Activated CD4-positive, alpha-beta T cell treated with anti-CD3 and anti-CD28 coated beads, Interleukin-2, amount 10 ng/mL, durations not matched to agents 7 days and 5 days (primary cell): Measurements from ENCODE around the gene PTPN3. TPM values are rescaled to one million over a fixed set of nuclear protein-coding genes. Genes with fewer than 3 reads are reported as not detected.

ENCODE experiments used
- CTCF ChIA-PET: fragments of 350-600 bp; sonication (Branson Sonifier 250); formaldehyde crosslinking; loops from one replicate; lab custom pipeline; 2021; ENCODE audit warnings: antibody characterized with exemption; lab: Charles Lee
- POLR2A ChIA-PET: fragments of 350-600 bp; sonication (Branson Sonifier 250); formaldehyde crosslinking; loops from one replicate; lab custom pipeline; 2021; ENCODE audit warnings: antibody characterized with exemption; lab: Charles Lee
- DNase-seq: peaks from one replicate; pipeline ENCODE4 v3.0.0-alpha.2; 2020
- H3K27ac Mint-ChIP-seq: one replicate; pipeline ENCODE4 v1.8.0; 2021; ENCODE audit warnings: mild to moderate bottlenecking, moderate library complexity, mixed read lengths
- H3K27me3 Mint-ChIP-seq: one replicate; pipeline ENCODE4 v1.8.0; 2021; ENCODE audit warnings: mixed read lengths
- H3K36me3 Mint-ChIP-seq: one replicate; pipeline ENCODE4 v1.8.0; 2021; ENCODE audit warnings: low read depth, mixed read lengths
- H3K4me1 Mint-ChIP-seq: one replicate; pipeline ENCODE4 v1.8.0; 2021; ENCODE audit warnings: mixed read lengths
- H3K4me3 Mint-ChIP-seq: one replicate; pipeline ENCODE4 v1.8.0; 2021; ENCODE audit warnings: mild to moderate bottlenecking, moderate library complexity, mixed read lengths
- H3K9me3 Mint-ChIP-seq: one replicate; pipeline ENCODE4 v1.8.0; 2021; ENCODE audit warnings: mixed read lengths
- total RNA-seq, 2 experiments: library from RNA; stranded (reverse); gene quantifications; one replicate each; pipeline ENCODE4 v1.2.3, GENCODE V29; 2021

The PTPN3 gene
- total RNA-seq, 2 experiments from 2014 or later: not detected

DNA sequence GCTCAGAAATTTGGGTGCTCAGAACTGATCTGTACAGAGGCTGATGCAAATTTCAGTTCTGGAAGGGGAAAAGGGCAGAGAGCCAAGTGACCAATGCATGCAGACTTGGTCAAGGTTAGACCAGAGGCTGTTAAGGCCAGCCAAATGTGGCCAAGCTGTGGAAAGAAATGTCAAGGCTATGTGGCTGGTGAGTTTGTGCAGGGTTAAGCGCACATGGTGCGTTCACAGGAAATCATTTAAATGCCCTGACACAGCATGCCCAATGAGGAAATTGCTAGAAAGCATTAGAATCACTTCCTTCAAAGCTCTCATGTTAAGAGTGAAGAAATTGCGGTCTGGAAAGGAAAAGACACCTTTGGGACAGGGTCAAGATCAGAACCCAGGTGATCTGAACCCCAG lies 58.0 kb downstream of the PTPN3 start:
- Mint-ChIP-seq H3K27me3 (peaks cover 32% of the 10 kb centered on the region), H3K27ac (no peak overlapping the region), H3K4me1 (peaks cover 21% of the 10 kb centered on the region), H3K36me3 (no peaks in the 10 kb centered on the region), H3K4me3 (no peak overlapping the region), H3K9me3 (no peaks in the 10 kb centered on the region)
- POLR2A ChIA-PET: interaction anchor here (1.4 kb wide), 1 partner anchor 27 kb away, joined by 4 read pairs; no protein-coding TSS in a partner anchor
- CTCF ChIA-PET: interaction anchor here (0.8 to 5.2 kb wide), 17 partner anchors 8 to 445 kb away, joined by 3 to 52 read pairs (median 4); no protein-coding TSS in a partner anchor
- DNase-seq: no peak

DNA sequence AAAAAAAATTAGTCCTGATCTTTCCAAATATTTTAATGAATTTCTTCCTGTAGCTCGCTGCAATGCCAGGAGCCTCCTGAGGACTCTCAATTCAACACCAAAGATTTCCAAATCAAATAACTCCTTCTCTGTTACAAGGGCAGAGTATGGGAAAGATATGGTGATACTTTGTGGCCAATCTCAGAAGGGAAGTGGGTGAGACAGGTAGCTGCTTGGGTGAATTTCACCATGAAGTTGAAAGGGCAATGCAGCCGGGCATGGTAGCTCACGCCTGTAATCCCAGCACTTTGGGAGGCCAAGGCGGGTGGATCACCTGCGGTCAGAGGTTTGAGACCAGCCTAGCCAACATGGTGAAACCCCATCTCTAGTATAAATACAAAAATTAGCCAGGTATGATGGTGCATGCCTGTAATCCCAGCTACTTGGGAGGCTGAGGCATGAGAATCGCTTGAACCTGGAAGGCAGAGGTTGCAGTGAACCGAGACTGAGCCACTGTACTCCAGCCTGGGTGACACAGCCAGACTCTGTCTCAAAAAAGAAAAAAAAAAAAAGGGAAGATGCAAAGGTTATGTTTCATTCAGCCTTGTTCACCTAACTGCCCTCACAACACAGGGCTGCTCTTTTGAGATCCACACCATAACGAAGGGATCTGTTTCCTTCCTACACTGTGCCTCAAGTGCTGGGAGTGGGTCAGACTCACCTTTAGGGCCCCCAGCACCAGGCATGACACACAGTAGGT lies 58.6 kb downstream of the PTPN3 start:
- CTCF ChIA-PET: interaction anchor here (1.2 to 5.2 kb wide), 6 partner anchors 16 to 34 kb away, joined by 3 to 52 read pairs (median 6); no protein-coding TSS in a partner anchor
- Mint-ChIP-seq H3K36me3 (no peaks in the 10 kb centered on the region), H3K4me1 (peaks cover 21% of the 10 kb centered on the region), H3K9me3 (no peaks in the 10 kb centered on the region), H3K27me3 (peaks cover 26% of the 10 kb centered on the region), H3K4me3 (no peak overlapping the region), H3K27ac (no peak overlapping the region)
- POLR2A ChIA-PET: interaction anchor here (1.4 kb wide), 1 partner anchor 28 kb away, joined by 4 read pairs; no protein-coding TSS in a partner anchor
- DNase-seq: no peak

DNA sequence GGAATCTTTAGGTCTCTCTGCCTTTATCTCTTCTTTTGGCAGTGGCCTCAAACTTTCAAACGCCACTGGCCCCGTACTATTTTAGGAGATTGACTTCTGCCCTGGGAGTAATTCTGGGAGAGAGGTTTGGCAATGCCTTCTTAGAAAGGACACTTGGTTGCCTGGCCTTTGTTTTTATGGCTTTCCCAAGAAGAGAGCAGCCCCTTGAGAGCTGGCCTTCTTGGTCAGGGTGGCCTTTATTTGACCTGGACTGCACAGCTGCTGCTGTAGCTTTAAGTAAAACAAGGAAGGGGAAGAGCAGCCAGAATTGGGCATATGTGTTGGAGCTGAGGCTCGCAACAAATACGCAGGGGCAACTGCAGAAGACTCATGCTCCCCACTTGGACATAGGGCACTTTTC lies 60.8 kb downstream of the PTPN3 start:
- ChIA-PET POLR2A (no interaction called here), CTCF (interaction anchor here (1.0 to 1.4 kb wide), 2 partner anchors 18 to 33 kb away, joined by 3 read pairs; no protein-coding TSS in a partner anchor)
- no peak overlapping the region for H3K4me3 Mint-ChIP-seq
- H3K36me3 Mint-ChIP-seq: no peaks in the 10 kb centered on the region
- H3K27me3 Mint-ChIP-seq: peaks cover 25% of the 10 kb centered on the region
- DNase-seq: no peak
- H3K4me1 Mint-ChIP-seq: peaks cover 21% of the 10 kb centered on the region
- no peak overlapping the region for H3K27ac Mint-ChIP-seq
- no peaks in the 10 kb centered on the region for H3K9me3 Mint-ChIP-seq

DNA sequence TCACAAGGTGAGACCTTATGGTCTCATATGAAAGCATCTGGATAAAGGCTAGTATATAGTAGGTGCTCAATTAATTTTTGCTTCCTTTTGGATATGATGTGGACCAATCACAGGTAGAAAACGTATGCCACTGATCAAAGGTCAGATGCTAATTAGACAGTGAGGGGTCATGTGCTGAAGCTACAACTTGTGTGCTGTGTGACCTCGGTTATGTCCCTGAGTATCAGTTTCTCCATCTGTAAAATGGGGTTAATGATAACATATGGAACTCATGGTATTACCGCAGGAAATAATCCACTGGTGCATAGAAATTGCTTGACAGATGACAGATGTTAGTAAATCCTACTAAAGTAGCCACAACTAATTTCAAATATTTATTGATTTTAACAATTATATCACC lies 62.0 kb downstream of the PTPN3 start:
- POLR2A ChIA-PET: no interaction called here
- CTCF ChIA-PET: no interaction called here
- no peaks in the 10 kb centered on the region for H3K9me3 Mint-ChIP-seq

DNA sequence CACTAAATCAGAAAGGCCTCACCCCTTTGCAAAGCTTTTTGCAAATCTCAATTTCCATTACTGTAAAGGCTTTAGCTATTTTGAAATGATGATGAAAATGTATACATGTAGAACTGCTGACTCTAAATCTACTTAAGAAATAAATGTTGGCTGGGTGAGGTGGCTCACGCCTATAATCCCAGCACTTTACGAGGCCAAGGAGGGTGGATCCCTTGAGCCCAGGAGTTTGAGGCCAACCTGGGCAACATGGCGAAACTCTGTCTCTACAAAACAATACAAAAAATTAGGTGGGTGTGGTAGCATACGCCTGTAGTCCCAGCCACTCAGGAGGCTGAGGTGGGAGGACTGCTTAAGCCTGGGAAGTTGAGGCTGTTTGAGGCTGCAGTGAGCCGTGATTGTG lies 64.6 kb downstream of the PTPN3 start:
- H3K36me3 Mint-ChIP-seq: no peaks in the 10 kb centered on the region
- CTCF ChIA-PET: no interaction called here
- no peak overlapping the region for H3K27ac Mint-ChIP-seq
- POLR2A ChIA-PET: no interaction called here
- H3K4me1 Mint-ChIP-seq: no peaks in the 10 kb centered on the region
- no peaks in the 10 kb centered on the region for H3K9me3 Mint-ChIP-seq
- DNase-seq: no peak
- peaks cover 17% of the 10 kb centered on the region for H3K27me3 Mint-ChIP-seq
- no peak overlapping the region for H3K4me3 Mint-ChIP-seq

More for the DNA sequence above, 62.0 kb downstream of the PTPN3 start:
- H3K27me3 Mint-ChIP-seq: peaks cover 25% of the 10 kb centered on the region
- no peak overlapping the region for H3K27ac Mint-ChIP-seq
- peaks cover 17% of the 10 kb centered on the region for H3K4me1 Mint-ChIP-seq
- no peak for DNase-seq
- no peak overlapping the region for H3K4me3 Mint-ChIP-seq
- H3K36me3 Mint-ChIP-seq: no peaks in the 10 kb centered on the region

DNA sequence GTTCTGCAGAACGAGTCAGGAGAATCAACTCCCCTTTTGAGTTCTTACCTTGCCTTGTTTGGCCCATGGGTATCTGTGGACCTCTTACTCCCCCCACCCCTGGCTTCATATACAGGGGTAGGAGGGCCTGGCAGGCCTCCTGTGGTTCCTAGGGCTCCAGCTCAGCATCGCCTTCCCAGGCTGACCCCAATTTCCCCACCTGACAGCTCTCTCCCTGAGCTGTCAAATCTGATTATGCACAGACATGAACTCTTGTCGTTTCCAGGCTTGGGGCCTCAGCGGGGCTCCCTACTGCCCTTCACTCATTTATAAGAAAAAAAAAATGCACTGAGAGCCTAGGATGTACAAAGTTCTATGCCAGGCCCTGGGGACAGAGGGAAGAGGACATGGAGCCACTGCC lies 67.9 kb downstream of the PTPN3 start:
- DNase-seq: no peak
- CTCF ChIA-PET: no interaction called here
- no peak overlapping the region for H3K4me3 Mint-ChIP-seq
- no peaks in the 10 kb centered on the region for H3K27me3 Mint-ChIP-seq
- H3K36me3 Mint-ChIP-seq: no peaks in the 10 kb centered on the region
- no peaks in the 10 kb centered on the region for H3K9me3 Mint-ChIP-seq
- POLR2A ChIA-PET: no interaction called here
- no peaks in the 10 kb centered on the region for H3K4me1 Mint-ChIP-seq
- no peak overlapping the region for H3K27ac Mint-ChIP-seq

DNA sequence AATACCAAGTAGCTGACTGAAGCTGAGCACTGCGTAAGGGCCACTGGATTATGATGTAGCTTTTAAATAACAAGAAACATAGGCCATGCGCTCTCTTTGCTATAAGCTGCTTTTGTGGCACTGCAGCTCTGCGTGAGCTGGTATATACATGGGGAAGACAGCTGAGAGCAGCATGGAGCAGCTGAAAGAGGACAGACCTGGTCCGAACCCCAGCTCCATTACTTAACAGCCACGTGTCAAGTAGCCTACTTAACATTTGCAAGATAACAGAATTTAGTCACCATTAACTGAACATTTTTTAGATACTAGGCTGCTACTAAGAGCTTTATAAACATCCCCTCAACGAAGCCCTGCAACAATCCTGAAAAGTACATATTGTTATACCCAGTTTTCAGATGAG lies 69.3 kb downstream of the PTPN3 start:
- Mint-ChIP-seq H3K4me3 (no peak overlapping the region), H3K9me3 (no peaks in the 10 kb centered on the region), H3K27ac (no peak overlapping the region), H3K4me1 (no peaks in the 10 kb centered on the region), H3K27me3 (no peaks in the 10 kb centered on the region), H3K36me3 (no peaks in the 10 kb centered on the region)
- DNase-seq: no peak
- CTCF ChIA-PET: interaction anchor here (0.6 to 1.4 kb wide), 2 partner anchors 12 to 17 kb away, joined by 3 to 6 read pairs; no protein-coding TSS in a partner anchor
- POLR2A ChIA-PET: no interaction called here

DNA sequence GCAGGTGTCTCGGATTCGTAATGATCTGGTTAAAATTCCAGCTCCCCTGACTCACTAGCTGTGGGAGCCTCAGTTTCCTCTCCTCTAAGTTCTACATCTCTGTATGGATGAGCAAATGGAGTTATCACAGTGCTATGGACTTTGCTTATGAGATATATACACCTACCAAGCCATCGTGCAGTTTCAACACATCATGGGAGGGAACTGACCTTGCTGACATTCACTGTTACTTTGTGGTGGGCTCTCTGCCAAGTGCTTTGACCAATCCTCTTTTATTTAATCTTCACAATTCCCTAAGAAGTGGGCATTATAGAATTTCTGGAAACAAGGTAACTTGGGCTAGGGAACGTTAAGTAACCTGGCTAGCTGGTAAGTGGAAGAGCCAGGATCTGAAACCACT lies 70.2 kb downstream of the PTPN3 start:
- H3K36me3 Mint-ChIP-seq: no peaks in the 10 kb centered on the region
- H3K27ac Mint-ChIP-seq: no peak overlapping the region
- H3K4me3 Mint-ChIP-seq: no peak overlapping the region
- no peaks in the 10 kb centered on the region for H3K4me1 Mint-ChIP-seq
- H3K27me3 Mint-ChIP-seq: no peaks in the 10 kb centered on the region
- DNase-seq: no peak
- CTCF ChIA-PET: interaction anchor here (0.7 to 1.4 kb wide), 2 partner anchors 13 to 15 kb away, joined by 3 to 6 read pairs; no protein-coding TSS in a partner anchor
- POLR2A ChIA-PET: no interaction called here
- H3K9me3 Mint-ChIP-seq: no peaks in the 10 kb centered on the region

DNA sequence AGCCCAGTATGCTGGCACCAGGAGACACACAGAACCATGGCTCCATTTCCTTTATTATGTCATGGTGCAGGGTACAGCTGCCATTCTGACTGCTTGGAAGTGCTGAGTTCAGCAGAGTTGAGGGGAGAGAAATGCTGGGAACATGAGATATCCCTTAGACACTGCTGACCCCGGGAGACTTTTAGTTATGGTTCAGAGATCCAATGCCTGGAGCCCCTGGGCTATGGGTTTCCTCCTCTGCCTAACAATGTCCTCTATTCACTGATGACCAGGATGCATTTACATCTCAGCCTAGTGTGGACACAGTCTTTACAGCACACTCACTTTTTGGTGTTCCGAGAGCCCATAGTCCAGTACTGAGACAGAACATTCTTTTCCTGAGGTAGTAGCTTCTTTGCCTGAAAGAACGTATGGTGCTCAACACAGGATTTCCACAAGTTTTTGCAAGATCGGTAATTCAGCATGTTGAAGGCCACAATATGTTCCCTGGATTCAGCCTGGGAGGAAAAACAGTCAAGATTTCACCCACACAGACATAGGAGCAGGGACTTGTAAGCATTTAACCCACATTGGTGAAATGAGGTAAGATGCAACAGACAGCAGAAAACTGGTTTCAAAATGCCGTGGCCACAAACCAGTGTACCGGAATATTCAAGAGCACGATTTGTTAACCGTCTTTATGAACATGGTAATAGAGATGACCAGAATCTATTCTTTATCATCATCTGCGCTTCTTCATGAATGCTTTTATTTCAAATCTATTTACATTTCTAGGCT lies 71.3 kb downstream of the PTPN3 start:
- no peaks in the 10 kb centered on the region for H3K4me1 Mint-ChIP-seq
- no peak overlapping the region for H3K4me3 Mint-ChIP-seq
- no peaks in the 10 kb centered on the region for H3K9me3 Mint-ChIP-seq
- no peaks in the 10 kb centered on the region for H3K27me3 Mint-ChIP-seq
- H3K27ac Mint-ChIP-seq: no peak overlapping the region
- no peak for DNase-seq
- ChIA-PET CTCF (interaction anchor here (0.7 kb wide), 1 partner anchor 16 kb away, joined by 3 read pairs; no protein-coding TSS in a partner anchor), POLR2A (no interaction called here)
- H3K36me3 Mint-ChIP-seq: no peaks in the 10 kb centered on the region

DNA sequence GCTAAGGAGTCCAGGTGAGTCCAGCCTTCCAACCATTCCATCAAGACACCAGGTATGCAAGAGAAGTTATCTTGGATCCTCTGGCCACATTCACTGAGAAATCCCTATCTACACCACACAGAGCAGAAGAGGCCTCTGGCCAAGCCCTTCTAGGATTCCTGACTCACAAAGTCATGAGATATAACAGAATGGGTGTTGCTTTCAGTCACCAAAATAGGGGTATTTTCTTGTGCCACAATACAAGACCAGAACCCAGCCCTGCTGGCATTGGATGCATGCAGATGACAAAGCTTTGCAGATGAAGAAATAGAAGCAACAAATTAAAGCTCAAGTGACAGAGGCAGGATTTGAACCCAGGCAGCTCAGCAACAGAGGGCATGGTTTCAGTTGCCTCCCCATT lies 73.5 kb downstream of the PTPN3 start:
- POLR2A ChIA-PET: no interaction called here
- DNase-seq: no peak
- H3K4me3 Mint-ChIP-seq: no peak overlapping the region
- H3K27me3 Mint-ChIP-seq: peaks cover 5% of the 10 kb centered on the region
- H3K4me1 Mint-ChIP-seq: no peaks in the 10 kb centered on the region
- CTCF ChIA-PET: interaction anchor here (0.5 kb wide), 1 partner anchor 881 kb away, joined by 3 read pairs; no protein-coding TSS in a partner anchor
- H3K27ac Mint-ChIP-seq: no peak overlapping the region
- no peaks in the 10 kb centered on the region for H3K36me3 Mint-ChIP-seq
- H3K9me3 Mint-ChIP-seq: no peaks in the 10 kb centered on the region

DNA sequence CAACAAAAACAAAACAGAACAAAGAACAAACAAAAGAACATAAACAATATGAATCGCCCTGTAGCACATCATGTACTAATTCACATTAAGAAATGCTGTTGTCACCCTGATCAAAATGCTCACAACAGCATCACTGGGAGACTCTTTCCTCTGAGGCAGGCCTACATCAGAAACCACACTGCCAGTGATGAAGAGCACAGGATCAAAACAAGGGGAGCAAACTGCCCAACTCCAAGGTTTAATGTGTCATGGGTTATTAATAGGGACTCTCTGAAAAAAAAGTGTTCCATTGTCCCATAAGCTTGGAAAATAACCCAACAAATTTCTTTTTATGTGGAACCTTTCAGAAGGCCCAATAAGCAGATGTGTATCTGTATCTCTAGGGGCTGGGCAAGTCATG lies 74.2 kb downstream of the PTPN3 start:
- Mint-ChIP-seq H3K9me3 (no peaks in the 10 kb centered on the region), H3K27me3 (peaks cover 5% of the 10 kb centered on the region), H3K4me3 (no peak overlapping the region), H3K27ac (no peak overlapping the region), H3K36me3 (no peaks in the 10 kb centered on the region), H3K4me1 (peaks cover 1% of the 10 kb centered on the region)
- no peak for DNase-seq
- POLR2A ChIA-PET: no interaction called here
- CTCF ChIA-PET: interaction anchor here (2.1 kb wide), 1 partner anchor 16 kb away, joined by 6 read pairs; no protein-coding TSS in a partner anchor

DNA sequence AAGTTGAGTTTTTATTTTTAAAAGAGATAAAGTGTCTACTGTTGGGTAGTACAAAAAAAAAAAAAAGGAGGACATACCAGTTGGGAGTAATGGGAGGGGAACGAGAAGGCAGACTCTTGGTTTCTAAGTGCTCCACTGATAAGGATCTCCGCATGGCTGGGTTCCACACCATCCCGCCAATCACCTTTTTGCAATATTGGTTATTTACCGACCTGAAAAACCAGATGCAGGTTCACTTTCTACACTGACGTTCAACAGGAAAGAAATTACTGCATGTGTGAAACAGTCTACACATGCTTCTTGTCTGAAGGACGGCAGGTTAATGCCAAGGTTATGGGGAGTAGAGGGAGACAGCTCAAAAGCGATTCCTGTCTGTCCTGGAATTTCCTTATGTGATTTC lies 75.5 kb downstream of the PTPN3 start:
- H3K4me1 Mint-ChIP-seq: peaks cover 4% of the 10 kb centered on the region
- no peak for DNase-seq
- ChIA-PET POLR2A (interaction anchor here (0.6 kb wide), 1 partner anchor 835 kb away, joined by 3 read pairs; no protein-coding TSS in a partner anchor), CTCF (interaction anchor here (1.3 to 2.1 kb wide), 2 partner anchors 11 to 17 kb away, joined by 4 to 6 read pairs; no protein-coding TSS in a partner anchor)
- H3K27ac Mint-ChIP-seq: no peak overlapping the region
- no peaks in the 10 kb centered on the region for H3K36me3 Mint-ChIP-seq
- peaks cover 5% of the 10 kb centered on the region for H3K27me3 Mint-ChIP-seq
- no peak overlapping the region for H3K4me3 Mint-ChIP-seq
- H3K9me3 Mint-ChIP-seq: no peaks in the 10 kb centered on the region
